Lower leg skin (tissue), 4 donors: Measurements from ENCODE around the gene C1QTNF12. TPM values are rescaled to one million over a fixed set of nuclear protein-coding genes. Genes with fewer than 3 reads are reported as not detected.

Source experiments
- DNase-seq, 2 donors: peaks; one replicate each; pipeline ENCODE4 v3.0.0-alpha.2; 2019; ENCODE audit warnings: low spot score in 2 of 2
- H3K4me3 ChIP-seq: fragments of 200-600 bp; sonication (generic); 2 replicates; pipeline ENCODE4 v1.5.1; 2017; ENCODE audit warnings: mild to moderate bottlenecking, low read depth; ENCODE audit not compliant: poor library complexity, severe bottlenecking
- CTCF ChIP-seq, 3 donors: fragments of 450-650 bp; IDR thresholded peaks; one replicate each; pipeline ENCODE4 v1.5.1; 2016; ENCODE audit warnings: antibody characterized with exemption in 3 of 3, mild to moderate bottlenecking in 3 of 3, moderate library complexity in 2 of 3
- POLR2A ChIP-seq, 2 donors: fragments of 450-650 bp; IDR thresholded peaks; one replicate each; pipeline ENCODE4 v1.6.1; 2016 to 2017; ENCODE audit warnings: antibody characterized with exemption in 2 of 2, mild to moderate bottlenecking in 1 of 2, moderate library complexity in 1 of 2
- WGBS, 2 donors: methylation state at CpG; one replicate each; pipeline ENCODE4 v1.1.5; 2018; 5-methylcytosine and 5-hydroxymethylcytosine counted together
- intact Hi-C: fragments of 100-400 bp; cut with DNase I; formaldehyde crosslinking; loops from one replicate; pipeline ENCODE4 v1.15.0; 2023; ENCODE audit warnings: low total_unique reads
- total RNA-seq, 4 donors: library from RNA; depleted of rRNA; stranded (reverse); fragments of >200 nt; gene quantifications; one replicate each; pipeline ENCODE4 v1.1.0, GENCODE V29; 2016

Gene C1QTNF12
- total RNA-seq, 4 donors from 2014 or later, result 0.46 to 9.8 (median 5.9) TPM; not detected in 1

- intact Hi-C loops, result loop anchor here (2.0 kb wide), 1 partner anchor 170 kb away; no protein-coding TSS in a partner anchor
- 61 to 87% methylated on average over 2 to 18 of the region's 18 CpGs for WGBS, 2 donors
- no peak for TF ChIP-seq POLR2A (IDR thresholded peaks at IDR 0.05)
- no peak for TF ChIP-seq CTCF (IDR thresholded peaks at IDR 0.05)
- DNase-seq, result no peak
- H3K4me3 ChIP-seq, result no peak overlapping the region
Measured at GRCh38 chr1:1292851-1293250, 46.3 kb upstream of the C1QTNF12 start.

- DNase-seq, result no peak
- intact Hi-C loops, result loop anchor here (2.0 kb wide), 1 partner anchor 170 kb away; no protein-coding TSS in a partner anchor
- 80 to 89% methylated on average over 8 to 9 of the region's 9 CpGs for WGBS, 2 donors
- no peak for TF ChIP-seq CTCF (IDR thresholded peaks at IDR 0.05)
- no peak for TF ChIP-seq POLR2A (IDR thresholded peaks at IDR 0.05)
- no peak overlapping the region for H3K4me3 ChIP-seq
Measured at GRCh38 chr1:1292442-1292779, 45.9 kb upstream of the C1QTNF12 start.

- TF ChIP-seq POLR2A (IDR thresholded peaks at IDR 0.05) (no peak), CTCF (IDR thresholded peaks at IDR 0.05) (peak in 1 of 3 donors; percentile 11)
- intact Hi-C loops, result loop anchor here (2.0 kb wide), 1 partner anchor 169 kb away; no protein-coding TSS in a partner anchor
- no peak overlapping the region for H3K4me3 ChIP-seq
- 23 to 40% methylated on average over 10 to 26 of the region's 45 CpGs for WGBS, 2 donors
- peak in 1 of 2 donors; percentile 62 for DNase-seq
Measured at GRCh38 chr1:1291548-1292441, 45.3 kb upstream of the C1QTNF12 start.

- H3K4me3 ChIP-seq, result no peak overlapping the region
- TF ChIP-seq CTCF (IDR thresholded peaks at IDR 0.05) (no peak), POLR2A (IDR thresholded peaks at IDR 0.05) (no peak)
- no peak for DNase-seq
- intact Hi-C loops, result no loop called here
- WGBS, 2 donors, result 20 to 30% methylated on average over 9 to 21 of the region's 28 CpGs
Measured at GRCh38 chr1:1291023-1291528, 44.6 kb upstream of the C1QTNF12 start.

- intact Hi-C loops, result no loop called here
- no peak for DNase-seq
- no peak overlapping the region for H3K4me3 ChIP-seq
- TF ChIP-seq CTCF (IDR thresholded peaks at IDR 0.05) (no peak), POLR2A (IDR thresholded peaks at IDR 0.05) (no peak)
- WGBS, 2 donors, result 36 to 43% methylated on average over 11 to 15 of the region's 15 CpGs
Measured at GRCh38 chr1:1290238-1290731, 43.8 kb upstream of the C1QTNF12 start.
